MM.1S (cell line): ENCODE data around the gene WASF2.

Experiments
- EZH2phosphoT487 ChIP-seq: fragments of 300-600 bp; sonication (generic); IDR thresholded peaks from 2 replicates; pipeline ENCODE4 v1.6.1; 2018; ENCODE audit warnings: antibody characterized with exemption, low read length
- TF ChIP-seq, protein P1 (sequence below): fragments of 300-600 bp; sonication (generic); IDR thresholded peaks from 2 replicates; pipeline ENCODE4 v1.5.1; 2016; ENCODE audit warnings: antibody characterized with exemption, low read length, mixed read lengths

DNA sequence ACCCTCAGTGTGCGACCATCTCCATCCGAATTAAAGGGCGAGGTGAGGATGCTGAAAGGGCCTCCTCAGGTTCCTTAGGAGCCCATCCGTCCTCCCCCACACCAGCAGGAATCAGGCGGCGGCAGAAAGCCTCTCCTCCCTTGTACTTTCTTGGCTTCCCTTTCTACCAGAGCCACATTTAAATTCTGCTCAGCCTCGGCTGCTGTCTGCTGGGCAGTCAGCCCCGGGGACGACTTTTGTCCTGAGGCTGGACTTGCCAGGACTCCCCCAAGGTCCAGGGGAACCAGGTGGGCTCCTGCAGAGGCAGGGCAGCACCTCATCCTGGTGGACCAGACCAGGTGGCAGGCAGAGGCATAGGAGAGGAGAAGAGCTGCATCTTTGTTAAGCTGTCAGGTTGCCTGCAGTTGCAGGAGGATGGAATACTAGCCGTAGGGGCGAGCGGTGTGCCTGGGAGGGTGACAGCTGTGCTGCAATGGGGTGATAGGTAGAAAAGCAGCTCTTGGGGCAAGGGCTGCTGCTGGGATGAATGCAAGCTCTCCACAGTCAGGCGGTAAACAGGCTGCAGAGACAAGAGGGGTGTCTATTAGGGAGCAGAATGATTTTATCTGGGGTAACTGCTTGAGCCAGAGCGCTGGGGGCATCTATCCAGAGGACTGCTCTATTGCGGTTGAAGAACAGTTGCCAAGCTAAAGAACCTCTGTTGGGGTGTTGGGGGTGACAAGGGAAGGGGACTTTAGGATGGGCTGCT, 46.2 kb upstream of the WASF2 start:
- TF ChIP-seq EZH2phosphoT487 = no peak
- TF ChIP-seq, protein P1, sequence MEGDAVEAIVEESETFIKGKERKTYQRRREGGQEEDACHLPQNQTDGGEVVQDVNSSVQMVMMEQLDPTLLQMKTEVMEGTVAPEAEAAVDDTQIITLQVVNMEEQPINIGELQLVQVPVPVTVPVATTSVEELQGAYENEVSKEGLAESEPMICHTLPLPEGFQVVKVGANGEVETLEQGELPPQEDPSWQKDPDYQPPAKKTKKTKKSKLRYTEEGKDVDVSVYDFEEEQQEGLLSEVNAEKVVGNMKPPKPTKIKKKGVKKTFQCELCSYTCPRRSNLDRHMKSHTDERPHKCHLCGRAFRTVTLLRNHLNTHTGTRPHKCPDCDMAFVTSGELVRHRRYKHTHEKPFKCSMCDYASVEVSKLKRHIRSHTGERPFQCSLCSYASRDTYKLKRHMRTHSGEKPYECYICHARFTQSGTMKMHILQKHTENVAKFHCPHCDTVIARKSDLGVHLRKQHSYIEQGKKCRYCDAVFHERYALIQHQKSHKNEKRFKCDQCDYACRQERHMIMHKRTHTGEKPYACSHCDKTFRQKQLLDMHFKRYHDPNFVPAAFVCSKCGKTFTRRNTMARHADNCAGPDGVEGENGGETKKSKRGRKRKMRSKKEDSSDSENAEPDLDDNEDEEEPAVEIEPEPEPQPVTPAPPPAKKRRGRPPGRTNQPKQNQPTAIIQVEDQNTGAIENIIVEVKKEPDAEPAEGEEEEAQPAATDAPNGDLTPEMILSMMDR = no peak
